Duodenal mucosa (tissue), 2 donors: ENCODE results near the gene ENAH.
A peak's percentile ranks its signal among the peaks of the same experiment; 100 is the strongest.
"Not testable (repeated sequence)": the region's sequence is repeated elsewhere in the genome, so short reads cannot be mapped to it uniquely, and the experiment has no call there.

Source experiments
- H3K27ac ChIP-seq: one replicate; pipeline ENCODE4 v1.7.0; 2013; ENCODE audit warnings: low read depth, low read length
- H3K27me3 ChIP-seq, 2 donors: one replicate each; pipeline ENCODE4 v1.7.0; 2013; ENCODE audit warnings: low read length in 2 of 2, control low read depth in 1 of 2; ENCODE audit not compliant: insufficient read depth in 2 of 2, control insufficient read depth in 1 of 2
- H3K36me3 ChIP-seq, 2 donors: one replicate each; pipeline ENCODE4 v1.7.0; 2013; ENCODE audit warnings: low read length in 2 of 2, control low read depth in 1 of 2; ENCODE audit not compliant: insufficient read depth in 2 of 2, control insufficient read depth in 1 of 2
- H3K4me1 ChIP-seq, 2 donors: one replicate each; pipeline ENCODE4 v1.7.0; 2013; ENCODE audit warnings: low read length in 2 of 2, control low read depth in 1 of 2; ENCODE audit not compliant: insufficient read depth in 2 of 2, control insufficient read depth in 1 of 2
- H3K4me3 ChIP-seq, 2 donors: one replicate each; pipeline ENCODE4 v1.7.0; 2013; ENCODE audit warnings: low read length in 2 of 2, low read depth in 1 of 2
- H3K9ac ChIP-seq, 2 donors: one replicate each; pipeline ENCODE4 v1.7.0; 2013; ENCODE audit warnings: low read length in 2 of 2, low read depth in 1 of 2
- H3K9me3 ChIP-seq, 2 donors: one replicate each; pipeline ENCODE4 v1.7.0; 2013; ENCODE audit warnings: low read length in 2 of 2, control low read depth in 1 of 2; ENCODE audit not compliant: control insufficient read depth in 1 of 2

Gene ENAH

DNA sequence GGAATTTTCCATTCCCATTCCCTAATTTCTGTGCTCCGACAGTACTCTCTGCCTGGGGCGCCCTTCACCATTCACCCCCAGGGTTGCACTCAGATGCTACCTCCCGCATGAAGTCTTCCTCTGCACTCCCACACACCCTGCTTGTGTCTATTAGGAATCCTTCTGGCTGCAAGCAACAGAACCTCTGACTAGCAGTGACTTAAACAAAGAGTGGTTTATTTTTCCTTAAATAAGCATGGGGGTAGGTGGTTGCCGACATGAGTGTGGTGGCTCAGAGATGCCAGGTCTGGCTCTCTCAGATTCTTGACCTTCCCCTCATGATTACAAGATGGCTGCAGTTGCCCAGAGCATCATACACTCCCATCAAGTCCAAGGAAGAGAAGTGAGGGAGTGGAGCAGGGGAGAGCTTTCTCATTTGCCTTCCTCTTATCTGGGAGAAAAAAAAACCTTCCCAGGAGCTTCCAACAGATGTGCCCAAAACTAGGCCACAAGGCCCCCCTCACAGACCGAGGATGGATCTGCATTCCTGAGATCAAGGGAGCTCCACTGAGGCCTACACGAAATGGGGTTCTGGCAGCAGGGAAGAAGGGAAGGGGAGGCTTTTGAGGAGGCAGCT is 175.5 kb downstream of the ENAH start:
- peaks cover 16 to 22% of the 10 kb centered on the region in 2 donors for H3K4me1 ChIP-seq
- H3K9me3 ChIP-seq = no peaks in the 10 kb centered on the region
- no peaks in the 10 kb centered on the region for H3K27me3 ChIP-seq

GRCh38 chr1:225476538-225476988 is 176.4 kb downstream of the ENAH start:
- Histone ChIP-seq H3K27ac (no peak overlapping the region), H3K9me3 (no peaks in the 10 kb centered on the region), H3K27me3 (no peaks in the 10 kb centered on the region), H3K4me1 (peaks cover 10 to 18% of the 10 kb centered on the region in 2 donors), H3K36me3 (no peaks in the 10 kb centered on the region), H3K4me3 (no peak overlapping the region), H3K9ac (no peak overlapping the region)

More for the DNA sequence above, 175.5 kb downstream of the ENAH start:
- no peaks in the 10 kb centered on the region for H3K36me3 ChIP-seq
- H3K4me3 ChIP-seq = no peak overlapping the region
- no peak overlapping the region for H3K9ac ChIP-seq
- H3K27ac ChIP-seq = no peak overlapping the region

DNA sequence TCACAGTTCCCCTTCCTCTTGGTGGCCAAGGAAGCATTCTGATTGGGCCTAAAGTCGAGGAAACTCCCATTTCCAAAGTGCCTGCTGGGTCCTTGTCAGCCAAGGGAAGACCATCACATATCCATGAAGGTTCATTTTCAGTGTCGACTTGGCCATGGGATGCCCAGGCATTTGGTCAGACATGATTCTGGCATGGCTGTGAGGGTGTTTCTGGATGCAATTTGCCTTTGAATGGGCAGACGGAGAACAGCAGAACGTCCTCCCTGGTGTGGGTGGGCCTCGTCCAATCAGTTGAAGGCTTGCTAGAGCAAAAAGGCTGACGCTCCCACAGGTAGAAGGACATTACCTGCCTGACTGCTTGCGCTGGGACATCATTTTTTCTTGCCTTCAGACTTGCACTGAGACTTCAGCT is 176.8 kb downstream of the ENAH start:
- Histone ChIP-seq H3K9ac (no peak overlapping the region), H3K36me3 (no peaks in the 10 kb centered on the region), H3K9me3 (no peaks in the 10 kb centered on the region), H3K4me3 (no peak overlapping the region), H3K27me3 (no peaks in the 10 kb centered on the region), H3K27ac (no peak overlapping the region), H3K4me1 (peaks cover 6 to 16% of the 10 kb centered on the region in 2 donors)

GRCh38 chr1:225474986-225475820 is 177.7 kb downstream of the ENAH start:
- no peaks in the 10 kb centered on the region for H3K9me3 ChIP-seq
- H3K36me3 ChIP-seq = no peaks in the 10 kb centered on the region
- peak overlapping the region in 1 of 2 donors; percentile 64 for H3K9ac ChIP-seq
- H3K27me3 ChIP-seq = no peaks in the 10 kb centered on the region
- peaks cover 0 to 13% of the 10 kb centered on the region in 2 donors for H3K4me1 ChIP-seq
- no peak overlapping the region for H3K27ac ChIP-seq
- H3K4me3 ChIP-seq = peak overlapping the region; percentile 42 to 45

- peak overlapping the region in 1 of 2 donors; percentile 35 for H3K9ac ChIP-seq
- no peak overlapping the region for H3K4me3 ChIP-seq
- no peaks in the 10 kb centered on the region for H3K36me3 ChIP-seq
- no peaks in the 10 kb centered on the region for H3K9me3 ChIP-seq
- H3K4me1 ChIP-seq = peaks cover 0 to 13% of the 10 kb centered on the region in 2 donors
- no peaks in the 10 kb centered on the region for H3K27me3 ChIP-seq
- no peak overlapping the region for H3K27ac ChIP-seq
Measured at GRCh38 chr1:225474439-225474985, 178.4 kb downstream of the ENAH start.

- not testable (repeated sequence) for H3K36me3 ChIP-seq, H3K27ac ChIP-seq, H3K9ac ChIP-seq, H3K4me3 ChIP-seq, H3K27me3 ChIP-seq, H3K9me3 ChIP-seq
- peaks cover 0 to 13% of the 10 kb centered on the region in 2 donors for H3K4me1 ChIP-seq
Measured at GRCh38 chr1:225473676-225474438, 179.1 kb downstream of the ENAH start.

- H3K4me1 ChIP-seq = peaks cover 0 to 17% of the 10 kb centered on the region in 2 donors
- H3K36me3 ChIP-seq, H3K9me3 ChIP-seq, H3K4me3 ChIP-seq, H3K27me3 ChIP-seq, H3K9ac ChIP-seq, H3K27ac ChIP-seq: not testable (repeated sequence)
Measured at GRCh38 chr1:225473266-225473665, 179.7 kb downstream of the ENAH start.

DNA sequence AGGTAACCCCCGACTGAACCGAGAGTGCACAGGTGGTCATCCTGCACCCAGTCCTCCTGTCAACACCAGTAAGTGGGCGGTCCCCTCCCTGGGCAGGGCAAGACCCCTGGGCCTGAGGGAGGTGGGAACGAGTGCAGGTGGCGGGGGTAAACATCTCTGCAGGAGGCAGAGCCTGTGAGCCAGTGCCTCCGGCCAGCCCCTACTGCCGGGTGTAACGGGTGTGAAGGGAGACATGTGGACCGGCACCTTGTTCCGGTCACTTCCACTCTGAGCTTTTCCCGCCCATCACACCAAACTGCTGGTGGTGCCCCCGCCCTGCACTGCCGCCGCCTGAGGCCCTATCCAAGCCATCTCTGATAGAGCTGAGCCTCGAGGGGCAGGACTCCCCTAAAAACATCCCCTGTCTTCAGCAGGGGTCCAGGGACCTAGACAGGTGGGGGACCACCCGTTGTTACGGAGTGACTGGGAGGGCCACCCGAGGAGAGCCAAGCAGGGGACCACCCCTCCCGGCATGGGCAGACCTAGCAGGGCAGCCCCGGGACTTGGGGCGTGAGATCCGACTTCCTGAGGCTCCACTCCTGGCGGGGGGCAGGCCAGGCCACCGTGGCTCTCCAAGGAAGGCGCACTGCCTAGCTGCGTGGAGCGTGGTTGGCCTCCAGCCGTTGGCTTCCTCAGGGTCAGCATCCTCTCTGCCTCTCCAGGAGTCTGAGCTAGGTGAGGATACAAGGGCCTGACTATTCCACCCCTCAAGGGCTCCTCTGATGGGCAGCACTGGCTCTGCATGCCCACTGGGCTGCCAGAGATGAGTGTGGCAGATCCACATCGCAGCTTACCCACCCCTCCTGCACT is 181.2 kb downstream of the ENAH start:
- Histone ChIP-seq H3K4me3 (no peak overlapping the region), H3K9ac (no peak overlapping the region), H3K9me3 (no peaks in the 10 kb centered on the region), H3K36me3 (no peaks in the 10 kb centered on the region), H3K4me1 (peaks cover 0 to 25% of the 10 kb centered on the region in 2 donors), H3K27ac (no peak overlapping the region), H3K27me3 (no peaks in the 10 kb centered on the region)

GRCh38 chr1:225471109-225471452 is 181.8 kb downstream of the ENAH start:
- Histone ChIP-seq H3K27ac (no peak overlapping the region), H3K4me3 (no peak overlapping the region), H3K9me3 (no peaks in the 10 kb centered on the region), H3K27me3 (no peaks in the 10 kb centered on the region), H3K4me1 (peaks cover 0 to 25% of the 10 kb centered on the region in 2 donors), H3K36me3 (no peaks in the 10 kb centered on the region), H3K9ac (no peak overlapping the region)
